ENCODE results near the gene EIF2A.
A peak's percentile ranks its signal among the peaks of the same experiment; 100 is the strongest.

Gene EIF2A

DNA sequence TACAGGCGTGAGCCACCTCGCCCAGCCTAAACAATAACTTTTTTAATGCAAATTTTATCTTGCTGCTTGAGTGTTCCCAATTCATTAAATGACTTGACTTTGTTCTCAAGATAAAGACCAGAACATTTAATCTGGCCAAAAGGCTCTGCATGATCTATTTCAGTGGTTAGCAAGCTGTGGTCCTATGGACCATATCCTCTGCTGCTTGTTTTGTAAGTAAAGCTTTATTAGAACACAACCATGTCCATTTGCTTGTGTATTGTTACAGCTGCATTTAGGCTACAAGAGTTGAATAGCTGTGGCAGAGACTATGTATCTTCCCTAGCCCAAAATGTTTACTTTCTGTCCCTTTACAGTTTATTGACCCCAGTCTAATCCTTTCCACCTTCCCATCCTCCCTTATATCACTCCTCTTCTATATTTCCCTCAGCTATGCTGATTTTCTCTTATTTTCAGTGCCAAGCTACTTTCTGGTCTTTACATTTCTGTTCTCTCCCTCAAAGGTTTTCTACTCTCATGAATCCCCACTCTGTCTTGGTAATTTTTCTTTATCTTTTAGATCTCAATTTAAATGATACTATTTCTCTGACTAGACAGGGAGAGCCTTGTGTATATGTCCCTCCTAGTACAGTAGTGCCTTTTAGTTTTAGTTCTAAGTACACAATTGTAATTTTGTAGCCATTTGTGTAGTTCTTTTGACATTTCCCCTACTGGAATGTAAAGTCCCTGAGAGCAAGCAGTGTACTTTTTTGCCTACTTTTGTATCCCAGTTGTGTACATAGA lies 79.8 kb downstream of the EIF2A start:
- Mint-ChIP-seq H3K27ac (no peak overlapping the region), H3K4me1 (ENCODE audit: low read depth) (peaks cover 6% of the 10 kb centered on the region), H3K9me3 (no peaks in the 10 kb centered on the region), H3K4me3 (no peak overlapping the region), H3K36me3 (ENCODE audit: low read depth) (peaks cover 36% of the 10 kb centered on the region), H3K27me3 (ENCODE audit: low read depth) (no peaks in the 10 kb centered on the region)

DNA sequence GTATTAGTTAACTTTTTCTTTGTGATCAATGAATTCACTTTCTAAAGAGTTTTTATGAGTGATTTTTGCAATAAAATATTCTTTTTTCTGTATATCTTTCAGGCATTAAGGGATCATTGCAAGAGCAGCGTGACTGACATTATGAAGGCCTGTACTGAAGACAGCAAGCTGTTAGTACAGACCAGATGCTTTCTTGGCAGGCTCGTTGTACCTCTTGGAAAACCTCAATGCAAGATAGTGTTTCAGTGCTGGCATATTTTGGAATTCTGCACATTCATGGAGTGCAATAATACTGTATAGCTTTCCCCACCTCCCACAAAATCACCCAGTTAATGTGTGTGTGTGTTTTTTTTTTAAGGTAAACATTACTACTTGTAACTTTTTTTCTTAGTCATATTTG lies 81.0 kb downstream of the EIF2A start:
- Mint-ChIP-seq H3K27me3 (ENCODE audit: low read depth) (no peaks in the 10 kb centered on the region), H3K4me1 (ENCODE audit: low read depth) (peaks cover 3% of the 10 kb centered on the region), H3K4me3 (no peak overlapping the region), H3K27ac (no peak overlapping the region), H3K36me3 (ENCODE audit: low read depth) (peaks cover 36% of the 10 kb centered on the region), H3K9me3 (no peaks in the 10 kb centered on the region)

DNA sequence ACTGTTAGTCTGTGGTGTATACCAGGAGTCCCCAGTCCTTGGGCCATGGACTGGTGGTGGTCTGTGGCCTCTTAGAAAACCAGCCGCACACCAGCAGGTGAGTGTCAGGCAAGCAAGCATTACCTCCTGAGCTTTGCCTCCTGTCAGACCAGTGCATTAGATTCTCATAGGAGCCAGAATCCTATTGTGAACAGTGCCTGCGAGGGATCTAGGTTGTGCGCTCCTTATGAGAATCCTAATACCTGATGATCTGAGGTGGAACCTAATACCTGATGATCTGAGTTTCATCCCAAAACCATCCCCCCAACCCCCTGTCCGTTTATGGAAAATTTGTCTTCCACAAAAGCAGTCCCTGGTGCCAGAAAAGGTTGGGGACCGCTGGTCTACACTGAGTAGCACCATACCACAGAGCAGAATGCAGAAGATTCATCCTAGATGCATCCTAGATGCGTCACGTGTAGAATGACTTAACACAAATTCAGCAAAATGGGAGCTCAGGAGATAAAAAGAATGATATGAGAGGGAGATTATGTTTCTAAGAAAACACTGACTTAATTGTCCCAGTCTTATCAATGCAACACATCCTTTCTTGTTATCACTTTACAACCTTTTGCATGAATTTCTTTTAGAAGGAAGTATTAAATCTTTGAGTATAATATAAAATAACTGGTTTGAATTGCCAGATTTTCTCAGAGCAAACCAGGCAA lies 85.1 kb downstream of the EIF2A start:
- Mint-ChIP-seq H3K4me3 (no peak overlapping the region), H3K27me3 (ENCODE audit: low read depth) (no peaks in the 10 kb centered on the region), H3K36me3 (ENCODE audit: low read depth) (peaks cover 21% of the 10 kb centered on the region), H3K27ac (no peak overlapping the region), H3K9me3 (no peaks in the 10 kb centered on the region), H3K4me1 (ENCODE audit: low read depth) (peaks cover 16% of the 10 kb centered on the region)

DNA sequence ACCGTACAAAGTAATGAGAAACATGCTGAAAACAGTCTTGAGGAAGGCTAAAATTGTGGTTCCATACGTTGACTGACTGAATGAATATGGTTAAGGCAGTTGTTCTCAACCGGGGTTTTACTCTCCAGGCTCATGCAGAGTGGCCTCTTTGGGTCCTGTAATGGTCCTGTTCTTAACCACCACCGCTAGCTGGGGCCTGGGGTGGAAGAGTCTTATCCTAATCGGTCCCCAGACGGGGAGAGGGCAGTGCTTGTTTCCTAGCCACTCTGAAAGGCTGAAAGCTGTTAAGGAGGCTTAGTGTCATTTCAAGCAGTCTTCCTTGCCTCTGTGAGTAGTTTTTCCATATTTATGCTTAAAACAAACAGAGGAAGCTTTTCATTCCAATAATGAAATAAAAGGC lies 88.5 kb downstream of the EIF2A start:
- no peaks in the 10 kb centered on the region for H3K9me3 Mint-ChIP-seq
- no peaks in the 10 kb centered on the region for H3K27me3 Mint-ChIP-seq (ENCODE audit: low read depth)
- H3K36me3 Mint-ChIP-seq (ENCODE audit: low read depth): peaks cover 7% of the 10 kb centered on the region
- peaks cover 17% of the 10 kb centered on the region for H3K4me1 Mint-ChIP-seq (ENCODE audit: low read depth)
- peak overlapping the region; percentile 39 for H3K4me3 Mint-ChIP-seq
- peak overlapping the region; percentile 65 for H3K27ac Mint-ChIP-seq

GRCh38 chr3:150635526-150635925 lies 88.9 kb downstream of the EIF2A start:
- H3K36me3 Mint-ChIP-seq (ENCODE audit: low read depth): peaks cover 5% of the 10 kb centered on the region
- no peaks in the 10 kb centered on the region for H3K9me3 Mint-ChIP-seq
- peak overlapping the region; percentile 65 for H3K27ac Mint-ChIP-seq
- peaks cover 17% of the 10 kb centered on the region for H3K4me1 Mint-ChIP-seq (ENCODE audit: low read depth)
- H3K4me3 Mint-ChIP-seq: peak overlapping the region; percentile 39
- no peaks in the 10 kb centered on the region for H3K27me3 Mint-ChIP-seq (ENCODE audit: low read depth)

All from T-helper 1 cell treated with Interleukin-12 subunit alpha and Interleukin-12 subunit beta and Interleukin-4 antibody, amounts not matched to agents 30 μg/mL and 1 μg/mL, for 36 hours (primary cell).